IPS-11a (cell line): ENCODE results near the gene PCBP3.

Source experiments
- H3K4me3 ChIP-seq: one replicate; pipeline ENCODE4 v1.5.1; 2013; ENCODE audit warnings: low read depth, low read length, control low read depth

Gene PCBP3

DNA sequence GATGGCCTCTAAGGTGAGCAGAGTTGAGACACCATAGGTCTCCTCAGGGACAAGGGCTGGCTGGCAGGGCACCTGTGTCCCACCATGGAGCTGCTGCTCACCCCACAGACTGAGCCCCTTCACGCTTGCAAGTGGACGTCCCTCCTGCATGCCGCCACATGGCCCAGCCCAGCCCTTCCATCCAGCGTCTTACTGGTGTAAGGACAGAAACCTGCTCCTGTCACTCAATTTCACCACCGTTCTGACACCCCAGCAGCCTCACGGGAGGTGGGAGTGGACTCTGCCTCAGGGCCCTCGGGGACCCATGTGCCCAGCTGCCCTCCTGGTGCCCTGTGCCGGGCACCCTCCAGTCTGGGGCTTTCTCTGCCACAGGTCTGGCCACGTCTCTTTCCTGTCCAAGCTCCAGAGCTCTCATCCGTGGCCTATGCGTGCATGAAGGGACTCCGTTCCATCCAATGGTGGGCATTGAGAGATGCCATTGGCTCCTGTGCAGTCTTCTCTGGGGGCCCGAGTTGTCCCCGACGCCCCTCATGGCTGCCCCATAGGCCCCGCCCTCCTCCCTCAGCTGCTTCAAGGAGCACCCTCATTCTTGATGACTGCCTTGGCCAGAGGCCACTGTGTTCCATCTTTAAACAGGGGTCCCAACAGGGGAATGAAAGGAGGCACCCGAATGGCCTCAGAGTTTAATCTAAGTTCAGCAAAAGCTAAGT is 295.4 kb downstream of the PCBP3 start:
- no peak overlapping the region for H3K4me3 ChIP-seq

GRCh38 chr21:45939521-45940045 is 296.1 kb downstream of the PCBP3 start:
- H3K4me3 ChIP-seq: no peak overlapping the region

- H3K4me3 ChIP-seq: no peak overlapping the region
Observed at GRCh38 chr21:45940091-45940490, 296.6 kb downstream of the PCBP3 start.

DNA sequence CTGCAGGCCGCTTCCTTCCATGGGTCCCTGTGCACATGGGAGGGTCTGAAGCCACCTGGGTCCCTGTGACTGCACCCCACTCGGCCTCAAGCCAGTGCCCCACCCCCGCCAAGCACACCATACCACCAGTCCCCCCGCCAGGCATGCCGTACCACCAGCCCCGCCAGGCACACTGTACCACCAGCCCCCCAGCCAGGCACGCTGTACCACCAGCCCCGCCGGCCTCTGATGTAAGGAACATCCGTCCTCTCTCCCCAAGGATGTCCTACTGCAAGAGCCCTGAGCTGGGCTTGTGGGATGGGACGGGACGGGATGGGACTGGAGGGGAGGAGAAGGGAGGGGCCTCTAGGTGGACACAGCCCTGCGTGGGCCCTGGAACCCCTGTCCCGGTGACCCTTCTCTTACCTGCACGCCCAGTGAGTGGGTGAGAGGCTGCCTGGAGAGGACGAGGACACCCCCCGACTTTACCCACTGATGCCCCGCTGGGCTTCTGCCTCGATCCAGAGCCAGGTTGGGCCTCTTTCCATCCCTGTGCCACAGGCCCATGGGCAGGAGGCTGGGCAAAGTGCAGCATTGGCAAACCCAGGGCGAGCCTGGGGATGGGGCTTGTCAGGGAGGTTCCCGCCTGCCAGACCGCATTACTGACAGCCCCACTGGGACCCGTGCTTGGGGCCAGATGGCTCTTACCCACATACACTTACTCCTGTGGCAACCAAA is 297.3 kb downstream of the PCBP3 start:
- H3K4me3 ChIP-seq: no peak overlapping the region

DNA sequence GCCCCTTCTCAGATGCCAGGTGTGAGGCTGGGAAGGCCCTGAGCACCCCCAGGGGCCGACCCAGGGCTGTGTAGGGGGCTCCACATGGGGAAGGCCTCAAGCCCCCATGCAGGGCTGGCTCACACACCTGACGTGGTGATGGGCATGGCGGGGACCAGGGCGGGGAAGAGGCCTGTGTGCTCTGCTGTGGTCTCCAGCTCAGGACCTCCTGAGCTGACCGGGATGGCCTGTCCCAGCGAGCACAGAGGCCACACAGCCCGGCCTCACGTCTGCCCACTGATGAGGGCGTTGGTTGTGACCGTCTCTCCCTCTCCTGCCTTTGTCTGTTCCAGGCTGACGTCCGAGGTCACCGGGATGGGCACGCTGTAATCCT is 297.8 kb downstream of the PCBP3 start:
- no peak overlapping the region for H3K4me3 ChIP-seq

DNA sequence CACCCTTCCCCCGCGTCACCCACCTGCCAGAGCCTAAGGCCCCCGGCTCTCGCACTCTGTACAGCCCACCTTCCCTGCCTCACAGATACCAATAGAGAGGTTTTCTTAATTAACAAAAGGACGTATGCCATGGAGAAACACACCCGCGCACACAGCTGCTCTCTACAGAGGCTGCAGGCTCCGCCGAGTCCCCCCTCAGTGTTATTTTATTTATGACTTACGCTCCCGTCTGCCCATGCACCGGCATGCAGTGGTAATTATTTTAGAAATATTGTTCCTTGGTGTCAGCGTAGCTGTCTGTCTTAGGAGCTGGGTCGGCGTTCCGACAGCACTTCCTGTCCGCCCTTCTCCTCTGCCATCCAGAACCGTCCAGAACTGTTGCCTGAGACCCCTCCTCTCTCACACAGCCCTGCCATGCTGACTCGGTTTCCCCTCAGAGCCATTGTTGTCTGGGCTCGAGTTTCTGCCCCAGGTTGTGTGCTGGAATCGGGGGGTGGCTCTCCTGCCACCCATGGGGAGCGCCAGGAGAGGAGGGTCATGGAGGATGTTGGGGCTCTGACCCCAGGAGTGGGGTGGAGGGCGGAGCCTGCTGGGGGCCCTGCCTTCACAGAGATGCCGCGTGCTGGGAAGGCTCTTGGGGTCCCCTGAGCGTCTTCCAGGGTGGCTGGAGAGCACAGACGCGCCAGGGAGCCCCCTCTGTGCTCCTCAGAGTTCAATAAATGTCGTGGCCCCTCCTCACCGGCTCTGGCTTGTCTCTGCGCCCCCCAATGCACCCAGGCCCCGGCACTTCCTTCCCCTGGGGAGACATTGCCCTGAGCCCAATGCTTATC is 298.4 kb downstream of the PCBP3 start:
- H3K4me3 ChIP-seq: no peak overlapping the region

GRCh38 chr21:45942755-45943629 is 299.5 kb downstream of the PCBP3 start:
- H3K4me3 ChIP-seq: no peak overlapping the region

- H3K4me3 ChIP-seq: no peak overlapping the region
Observed at GRCh38 chr21:45943630-45944540, 300.4 kb downstream of the PCBP3 start.

DNA sequence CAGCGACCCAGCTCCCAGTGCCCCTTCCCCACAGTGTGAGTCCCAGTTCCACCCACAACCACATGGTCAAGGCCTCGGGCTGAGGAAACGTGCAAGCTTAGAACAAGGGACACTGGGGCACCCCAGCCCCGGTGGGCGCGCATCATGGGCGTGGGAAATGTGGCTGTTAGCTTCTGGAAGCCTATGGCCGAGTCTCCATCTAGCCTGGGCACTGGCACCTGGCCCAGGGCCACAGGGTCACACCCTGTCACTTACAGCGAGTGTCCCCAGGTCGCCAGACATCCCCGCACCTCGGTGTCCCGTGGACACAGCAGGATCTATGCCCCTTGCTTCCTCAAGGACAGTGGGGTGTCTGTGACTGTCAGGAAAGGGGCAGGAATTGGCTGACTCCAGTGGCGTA is 301.1 kb downstream of the PCBP3 start:
- no peak overlapping the region for H3K4me3 ChIP-seq

- H3K4me3 ChIP-seq: no peak overlapping the region
Observed at GRCh38 chr21:45945066-45945867, 301.7 kb downstream of the PCBP3 start.

- H3K4me3 ChIP-seq: no peak overlapping the region
Observed at GRCh38 chr21:45945868-45946210, 302.3 kb downstream of the PCBP3 start.

DNA sequence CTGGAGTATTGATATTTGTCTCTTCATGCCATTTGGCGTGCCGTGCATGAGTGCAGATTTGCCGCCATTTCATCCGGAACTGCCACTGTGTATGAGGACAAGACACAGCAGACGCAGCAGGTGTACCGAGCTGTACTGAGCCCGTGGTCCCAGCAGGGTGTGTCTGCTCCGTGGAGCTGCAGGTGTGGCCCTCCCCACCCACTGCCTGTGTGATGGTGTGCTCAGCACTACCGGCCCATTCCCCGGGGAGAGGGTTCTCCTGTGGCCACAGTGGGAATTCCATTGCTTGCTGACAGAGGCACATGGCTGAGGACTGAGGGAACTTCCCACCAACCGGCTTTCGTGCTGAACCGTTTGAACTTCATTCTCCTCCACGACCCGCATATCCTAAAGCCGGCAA is 303.8 kb downstream of the PCBP3 start:
- H3K4me3 ChIP-seq: no peak overlapping the region

DNA sequence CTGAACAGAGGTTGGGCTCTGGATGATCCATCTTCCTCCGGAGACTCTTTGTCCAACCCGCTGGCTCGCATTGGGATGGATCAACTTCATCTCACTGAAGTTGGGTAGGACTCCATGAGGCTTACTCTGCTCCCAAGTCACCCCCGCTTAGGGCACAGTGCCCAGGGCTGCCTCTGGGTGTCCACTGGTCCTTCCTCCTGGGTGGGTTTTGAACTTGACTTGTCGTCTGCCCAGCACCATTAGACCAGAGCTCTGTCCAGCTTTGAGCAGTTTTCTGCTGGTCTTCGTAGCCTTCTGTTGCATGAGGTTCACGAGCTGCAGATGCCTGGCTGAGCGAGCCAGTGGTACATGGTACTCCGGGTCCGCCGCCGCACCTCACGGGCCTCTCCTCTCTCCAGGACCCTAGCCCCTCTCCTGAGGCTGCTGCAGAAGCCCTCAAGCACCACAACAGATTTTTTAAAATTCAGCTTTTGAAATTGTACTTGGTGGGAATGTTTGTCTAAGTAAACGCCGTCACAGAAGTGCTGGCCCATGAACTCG is 304.3 kb downstream of the PCBP3 start:
- H3K4me3 ChIP-seq: no peak overlapping the region

- no peak overlapping the region for H3K4me3 ChIP-seq
Observed at GRCh38 chr21:45948576-45949141, 305.1 kb downstream of the PCBP3 start.

DNA sequence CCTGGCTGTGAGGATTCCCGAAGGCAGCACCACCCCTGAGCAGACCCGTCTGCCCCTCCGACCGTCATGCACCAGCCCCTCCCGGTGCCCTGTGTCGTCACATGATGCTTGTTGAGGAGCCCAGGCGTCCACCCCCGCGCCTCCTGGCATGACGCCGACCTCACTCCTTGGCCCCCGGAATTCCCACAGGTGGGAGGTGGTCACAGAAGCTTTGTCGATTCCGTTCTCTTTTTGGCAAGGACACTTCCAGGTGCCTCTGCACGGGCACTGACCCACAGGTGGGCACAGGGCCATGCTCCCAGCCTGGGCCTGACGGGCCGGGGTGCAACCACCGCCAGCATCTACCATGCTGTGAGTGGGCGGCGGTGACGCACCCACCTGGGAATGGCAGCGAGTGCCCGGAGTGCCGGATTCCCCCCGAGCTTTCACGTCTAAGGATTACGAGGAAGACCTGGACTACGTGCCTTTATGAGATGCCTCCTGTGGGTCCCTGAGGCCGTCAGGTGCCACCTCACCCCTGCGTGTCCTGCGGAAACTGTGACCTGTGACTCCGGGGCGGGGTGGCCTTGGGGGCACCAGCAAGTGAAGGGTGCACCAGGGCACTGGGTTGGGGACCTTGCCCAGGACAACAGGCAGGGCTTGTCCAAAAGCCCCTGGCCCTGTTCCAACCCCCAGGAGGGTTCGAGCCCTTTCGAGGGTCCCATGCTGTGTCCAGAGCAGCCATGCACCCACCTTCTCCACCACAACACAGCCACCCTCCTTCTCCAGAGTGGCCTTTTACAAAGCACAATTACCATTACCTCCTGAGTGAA is 306.6 kb downstream of the PCBP3 start:
- H3K4me3 ChIP-seq: no peak overlapping the region

DNA sequence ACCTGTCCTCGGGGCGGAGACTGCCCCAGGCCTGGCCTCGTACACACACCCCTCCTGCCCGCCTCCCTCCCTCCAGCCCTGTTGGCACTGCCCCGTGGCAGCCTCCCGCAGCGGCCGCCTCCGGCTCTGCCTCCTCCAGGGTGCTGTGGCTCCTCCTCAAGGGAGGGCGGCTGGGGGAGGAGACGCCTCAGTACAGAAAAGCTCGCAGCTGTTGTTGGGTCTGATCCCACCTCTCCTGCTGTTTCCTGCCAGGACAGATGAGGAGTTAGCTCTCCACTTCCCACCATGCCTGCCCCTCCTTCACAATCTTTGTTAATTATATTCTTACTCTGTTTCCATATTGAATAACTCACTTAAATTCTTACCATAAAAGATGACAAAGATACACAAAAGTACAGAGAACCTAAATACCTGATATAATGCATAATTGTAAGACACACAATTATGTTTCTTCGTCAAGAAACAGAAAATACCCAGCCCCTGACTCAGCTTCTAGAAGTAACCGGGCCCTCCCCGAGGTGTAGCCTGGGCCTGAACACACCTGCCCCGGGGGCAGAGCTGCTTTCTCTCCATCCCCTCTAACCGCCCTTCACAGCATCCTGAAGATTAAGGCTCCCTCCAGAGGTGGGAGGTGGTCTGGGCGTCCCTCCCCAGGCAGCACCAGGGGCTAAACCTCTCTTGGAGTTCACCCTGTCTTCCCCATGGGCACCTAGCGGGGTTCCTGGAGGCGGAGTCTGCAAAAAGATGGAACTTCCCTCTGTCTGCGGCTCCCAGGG is 307.4 kb downstream of the PCBP3 start:
- H3K4me3 ChIP-seq: no peak overlapping the region

- no peak overlapping the region for H3K4me3 ChIP-seq
Observed at GRCh38 chr21:45951676-45952075, 308.2 kb downstream of the PCBP3 start.
